ENCODE measurements around the gene IMP4. TPM values are rescaled to one million over a fixed set of nuclear protein-coding genes. Genes with fewer than 3 reads are reported as not detected.

IMP4 gene
- total and polyA plus RNA-seq, 2 donors: 47.4 to 47.5 TPM

Other genes starting within 250 kb of the IMP4 start
- not detected for gene POTEF, start 213.7 kb upstream of the IMP4 start, total RNA-seq
- gene POTEF, start 213.7 kb upstream of the IMP4 start, polyA plus RNA-seq: under 0.01 TPM
- gene CCDC74B, start 197.8 kb upstream of the IMP4 start, total RNA-seq: 2.9 TPM
- gene CCDC74B, start 197.8 kb upstream of the IMP4 start, polyA plus RNA-seq: 7.1 TPM
- gene SMPD4, start 161.3 kb upstream of the IMP4 start, total RNA-seq: 14.0 TPM
- 42.6 TPM for gene SMPD4, start 161.3 kb upstream of the IMP4 start, polyA plus RNA-seq
- 326 TPM for gene MZT2B, start 160.6 kb upstream of the IMP4 start, total RNA-seq
- gene MZT2B, start 160.6 kb upstream of the IMP4 start, polyA plus RNA-seq: 141 TPM
- gene TUBA3E, start 144.5 kb upstream of the IMP4 start, total RNA-seq: 0.05 TPM
- gene TUBA3E, start 144.5 kb upstream of the IMP4 start, polyA plus RNA-seq: 0.82 TPM
- 9.2 TPM for gene PTPN18, start 13.2 kb downstream of the IMP4 start, total RNA-seq
- 29.3 TPM for gene PTPN18, start 13.2 kb downstream of the IMP4 start, polyA plus RNA-seq
- gene POTEI, start 166.4 kb downstream of the IMP4 start, total RNA-seq: 0.14 TPM
- gene POTEI, start 166.4 kb downstream of the IMP4 start, polyA plus RNA-seq: 0.14 TPM
- gene CFC1B, start 178.3 kb downstream of the IMP4 start, total RNA-seq: 0.66 TPM
- not detected for gene CFC1B, start 178.3 kb downstream of the IMP4 start, polyA plus RNA-seq